ENCODE results near the gene AGMO.

Gene AGMO

GRCh38 chr7:15418264-15418663, 143.6 kb downstream of the AGMO start:
- no peak overlapping the region for H3K4me3 ChIP-seq (ENCODE audit: low read depth, low read length)
- DNase-seq (ENCODE audit: low read depth), result no peak

- no peak overlapping the region for H3K4me3 ChIP-seq (ENCODE audit: low read depth, low read length)
- DNase-seq (ENCODE audit: low read depth), result no peak
Observed at GRCh38 chr7:15417341-15417988, 144.3 kb downstream of the AGMO start.

- no peak for DNase-seq (ENCODE audit: low read depth)
- H3K4me3 ChIP-seq (ENCODE audit: low read depth, low read length), result no peak overlapping the region
Observed at GRCh38 chr7:15411019-15411418, 150.8 kb downstream of the AGMO start.

GRCh38 chr7:15407910-15408309, 153.9 kb downstream of the AGMO start:
- no peak overlapping the region for H3K4me3 ChIP-seq (ENCODE audit: low read depth, low read length)
- no peak for DNase-seq (ENCODE audit: low read depth)

GRCh38 chr7:15403751-15404150, 158.1 kb downstream of the AGMO start:
- H3K4me3 ChIP-seq (ENCODE audit: low read depth, low read length), result no peak overlapping the region
- DNase-seq (ENCODE audit: low read depth), result no peak

- no peak overlapping the region for H3K4me3 ChIP-seq (ENCODE audit: low read depth, low read length)
- no peak for DNase-seq (ENCODE audit: low read depth)
Observed at GRCh38 chr7:15403315-15403714, 158.5 kb downstream of the AGMO start.

GRCh38 chr7:15402436-15403136, 159.2 kb downstream of the AGMO start:
- no peak overlapping the region for H3K4me3 ChIP-seq (ENCODE audit: low read depth, low read length)

GRCh38 chr7:15400440-15400839, 161.4 kb downstream of the AGMO start:
- DNase-seq (ENCODE audit: low read depth), result no peak
- H3K4me3 ChIP-seq (ENCODE audit: low read depth, low read length), result no peak overlapping the region

More at GRCh38 chr7:15402436-15403136, 159.2 kb downstream of the AGMO start:
- no peak for DNase-seq (ENCODE audit: low read depth)

GRCh38 chr7:15399441-15399840, 162.4 kb downstream of the AGMO start:
- H3K4me3 ChIP-seq (ENCODE audit: low read depth, low read length), result no peak overlapping the region
- no peak for DNase-seq (ENCODE audit: low read depth)

GRCh38 chr7:15397922-15398760, 163.7 kb downstream of the AGMO start:
- no peak for DNase-seq (ENCODE audit: low read depth)
- H3K4me3 ChIP-seq (ENCODE audit: low read depth, low read length), result no peak overlapping the region

- no peak overlapping the region for H3K4me3 ChIP-seq (ENCODE audit: low read depth, low read length)
- DNase-seq (ENCODE audit: low read depth), result no peak
Observed at GRCh38 chr7:15397159-15397550, 164.7 kb downstream of the AGMO start.

- no peak for DNase-seq (ENCODE audit: low read depth)
- H3K4me3 ChIP-seq (ENCODE audit: low read depth, low read length), result no peak overlapping the region
Observed at GRCh38 chr7:15396210-15397158, 165.3 kb downstream of the AGMO start.

- no peak overlapping the region for H3K4me3 ChIP-seq (ENCODE audit: low read depth, low read length)
- no peak for DNase-seq (ENCODE audit: low read depth)
Observed at GRCh38 chr7:15389073-15389472, 172.7 kb downstream of the AGMO start.

GRCh38 chr7:15378494-15379145, 183.2 kb downstream of the AGMO start:
- no peak overlapping the region for H3K4me3 ChIP-seq (ENCODE audit: low read depth, low read length)
- DNase-seq (ENCODE audit: low read depth), result no peak

- no peak for DNase-seq (ENCODE audit: low read depth)
- H3K4me3 ChIP-seq (ENCODE audit: low read depth, low read length), result no peak overlapping the region
Observed at GRCh38 chr7:15376600-15376999, 185.2 kb downstream of the AGMO start.

GRCh38 chr7:15370441-15370840, 191.4 kb downstream of the AGMO start:
- DNase-seq (ENCODE audit: low read depth), result no peak
- H3K4me3 ChIP-seq (ENCODE audit: low read depth, low read length), result no peak overlapping the region

GRCh38 chr7:15368653-15369052, 193.2 kb downstream of the AGMO start:
- DNase-seq (ENCODE audit: low read depth), result no peak
- H3K4me3 ChIP-seq (ENCODE audit: low read depth, low read length), result no peak overlapping the region

GRCh38 chr7:15367897-15368296, 193.9 kb downstream of the AGMO start:
- DNase-seq (ENCODE audit: low read depth), result no peak
- no peak overlapping the region for H3K4me3 ChIP-seq (ENCODE audit: low read depth, low read length)

GRCh38 chr7:15358112-15358511, 203.7 kb downstream of the AGMO start:
- DNase-seq (ENCODE audit: low read depth), result no peak
- H3K4me3 ChIP-seq (ENCODE audit: low read depth, low read length), result no peak overlapping the region
